HepG2 (cell line): Measurements from ENCODE around the gene ESPNL. TPM values are rescaled to one million over a fixed set of nuclear protein-coding genes. Genes with fewer than 3 reads are reported as not detected.
A peak's percentile ranks its signal among the peaks of the same experiment; 100 is the strongest.

Experiments
- ATAC-seq: fragments of 200-7000 bp; cut with Tn5 transposase; 3 replicates; pipeline ENCODE4 v1.9.1; 2020; ENCODE audit warnings: mild to moderate bottlenecking, moderate library complexity
- BruUV-seq: library from RNA; stranded (reverse); fragments of 400-500 nt; replicated peaks from 2 replicates; lab custom pipeline; 2021; lab: Mats Ljungman, UMichigan
- CTCF ChIA-PET: fragments of 300-600 bp; formaldehyde crosslinking; extraction: SDS; loops from one replicate; lab custom pipeline; 2021; ENCODE audit warnings: low total read pairs, inconsistent platforms, low intra/inter-chr PET ratio; lab: Yijun Ruan, JAX
- POLR2A ChIA-PET: fragments of 350-600 bp; sonication (Branson Sonifier 250); formaldehyde crosslinking; loops from one replicate; lab custom pipeline; 2020; ENCODE audit warnings: antibody characterized with exemption, inconsistent platforms; lab: Yijun Ruan, JAX
- DNase-seq: peaks from one replicate; pipeline ENCODE4 v3.0.0-alpha.2; 2015; ENCODE audit warnings: low spot score
- FAIRE-seq: peaks from 3 replicates; lab custom pipeline; 2011; peaks lifted over from hg19 to GRCh38; lab: Jason Lieb, UNC
- H2AFZ ChIP-seq: one replicate; pipeline ENCODE4 v1.6.1; 2011; ENCODE audit warnings: low read length, inconsistent platforms
- H3K27ac ChIP-seq: fragments of 300-600 bp; 3 replicates; pipeline ENCODE4 v1.8.0; 2011; ENCODE audit warnings: mixed run types, mild to moderate bottlenecking, mixed read lengths, low read length, inconsistent platforms; ENCODE audit not compliant: insufficient read depth; ENCODE audit errors: extremely low read length
- H3K27me3 ChIP-seq, 2 experiments: fragments of 200-600 bp in 1 of 2; 2 replicates in 1 of 2; 3 replicates in 1 of 2; pipeline versions ENCODE4 v1.6.0 to v1.8.0; 2011; ENCODE audit warnings: low read length in 2 of 2, mild to moderate bottlenecking in 2 of 2, moderate library complexity in 2 of 2, inconsistent platforms in 1 of 2; ENCODE audit not compliant: insufficient read depth in 2 of 2, control insufficient read depth in 1 of 2
- H3K36me3 ChIP-seq, 2 experiments: fragments of 200-600 bp in 1 of 2; replicated peaks in 1 of 2; 2 replicates in 1 of 2; 3 replicates in 1 of 2; pipeline versions ENCODE4 v1.5.1 to v1.8.0; 2011; ENCODE audit warnings: low read length in 2 of 2, inconsistent platforms in 1 of 2; ENCODE audit not compliant: insufficient read depth in 2 of 2, control insufficient read depth in 1 of 2
- H3K4me1 ChIP-seq: 2 replicates; pipeline ENCODE4 v1.5.1; 2012; ENCODE audit warnings: low read length, inconsistent platforms; ENCODE audit not compliant: insufficient read depth
- H3K4me2 ChIP-seq: 2 replicates; pipeline ENCODE4 v1.6.0; 2011; ENCODE audit warnings: low read depth, low read length, inconsistent platforms
- H3K4me3 ChIP-seq, 3 experiments: fragments of 200-600 bp in 1 of 3; sonication (generic), shearing (Covaris generic) in 1 of 3; replicated peaks in 1 of 3; 2 replicates each; pipeline ENCODE4 v1.5.1; 2011 to 2016; ENCODE audit warnings: low read length in 3 of 3, inconsistent platforms in 2 of 3, low read depth in 2 of 3, mild to moderate bottlenecking in 2 of 3, control low read depth in 1 of 3, mixed read lengths in 1 of 3; ENCODE audit not compliant: insufficient read depth in 1 of 3
- H3K79me2 ChIP-seq: one replicate; pipeline ENCODE4 v1.6.1; 2011; ENCODE audit warnings: low read length, inconsistent platforms; ENCODE audit not compliant: insufficient read depth
- H3K9ac ChIP-seq: 2 replicates; pipeline ENCODE4 v1.6.0; 2011; ENCODE audit warnings: mild to moderate bottlenecking, low read depth, low read length, inconsistent platforms; ENCODE audit not compliant: insufficient read depth
- H3K9me3 ChIP-seq: 2 replicates; pipeline ENCODE4 v1.5.1; 2012; ENCODE audit warnings: mild to moderate bottlenecking, low read length
- H4K20me1 ChIP-seq: 2 replicates; pipeline ENCODE4 v1.6.0; 2011; ENCODE audit warnings: inconsistent platforms, mild to moderate bottlenecking, low read length, moderate library complexity; ENCODE audit not compliant: insufficient read depth
- PCBP2 ChIP-seq: fragments of 200-400 bp; formaldehyde crosslinking; optimal IDR thresholded peaks from 2 replicates; pipeline ENCODE3; 2018; ENCODE audit warnings: low read length, low read depth; ENCODE audit not compliant: poor library complexity, severe bottlenecking
- RBM22 ChIP-seq: fragments of 200-400 bp; formaldehyde crosslinking; optimal IDR thresholded peaks from 2 replicates; pipeline ENCODE3; 2017; ENCODE audit warnings: mild to moderate bottlenecking, low read length, moderate library complexity
- TGIF2 ChIP-seq: IDR thresholded peaks from 2 replicates; pipeline ENCODE4 v1.6.1; 2016; ENCODE audit warnings: control low read depth, missing compliant biosample characterization
- ZFP91 ChIP-seq: sonication (generic); formaldehyde crosslinking; IDR thresholded peaks from 2 replicates; pipeline ENCODE4 v1.9.0; 2022; ENCODE audit warnings: missing genetic modification reagents, mild to moderate bottlenecking, borderline replicate concordance
- ZFYVE20 ChIP-seq: sonication (generic); formaldehyde crosslinking; IDR thresholded peaks from 2 replicates; pipeline ENCODE4 v1.8.0; 2023; ENCODE audit warnings: low read depth, mild to moderate bottlenecking, moderate library complexity, missing genetic modification reagents, borderline replicate concordance
- ZNF251 ChIP-seq: sonication (generic); formaldehyde crosslinking; IDR thresholded peaks from 2 replicates; pipeline ENCODE4 v1.9.0; 2021; ENCODE audit warnings: mild to moderate bottlenecking, missing genetic modification reagents
- ZNF543 ChIP-seq: sonication (generic); formaldehyde crosslinking; IDR thresholded peaks from 2 replicates; pipeline ENCODE4 v1.4.0; 2020; ENCODE audit warnings: mild to moderate bottlenecking, missing genetic modification reagents
- WGBS: methylation state at CpG from one replicate; pipeline ENCODE4 v1.1.6; 2017; ENCODE audit warnings: low lambda C conversion rate; 5-methylcytosine and 5-hydroxymethylcytosine counted together
- in situ Hi-C: cut with HindIII; loops from 2 replicates; pipeline ENCODE4 v1.10.0; 2017; ENCODE audit warnings: low pct_unique_long_range_greater_than_20kb; ENCODE audit not compliant: extremely low pct_ligation_motif_present
- intact Hi-C: fragments of 100-400 bp; cut with micrococcal nuclease; formaldehyde crosslinking; loops from one replicate; pipeline ENCODE4 v1.10.0; 2022; ENCODE audit not compliant: unreplicated experiment
- polyA plus RNA-seq, 8 experiments: library from polyadenylated mRNA; depleted of rRNA in 3 of 8; stranded (reverse) in 7 of 8; unstranded in 1 of 8; fragments of >200 nt; fragmentation: Illumina TruSeq in 4 of 8; extraction: Trizol in 4 of 8; gene quantifications; 2 replicates each; pipeline versions ENCODE4 v1.2.1 to v1.2.3, GENCODE V29; 2011 to 2016; ENCODE audit warnings: low read depth in 4 of 8, missing spikeins in 1 of 8, mixed read lengths in 1 of 8; ENCODE audit not compliant: insufficient read depth in 1 of 8
- total RNA-seq, 5 experiments: library from RNA; depleted of rRNA; stranded (reverse); fragments of >200 nt; fragmentation: Illumina TruSeq; extraction: Trizol; gene quantifications; 2 replicates each; pipeline ENCODE4 v1.2.3, GENCODE V29; 2016; ENCODE audit warnings: low read depth in 1 of 5
- TF ChIP-seq, protein P1 (sequence below): sonication (generic); formaldehyde crosslinking; IDR thresholded peaks from 2 replicates; pipeline ENCODE4 v1.4.0; 2020; ENCODE audit warnings: missing genetic modification reagents
- TF ChIP-seq, protein P2 (sequence below): sonication (generic); formaldehyde crosslinking; IDR thresholded peaks from 2 replicates; pipeline ENCODE4 v1.4.0; 2020; ENCODE audit warnings: mild to moderate bottlenecking, missing genetic modification reagents

Gene ESPNL
- total and polyA plus RNA-seq, 2 of the 13 experiments (the other 11 are each of a cell fraction or from before 2014, with no cell fraction given): 0.45 to 0.80 TPM

- Histone ChIP-seq H3K27me3 (peaks cover 3 to 30% of the 10 kb centered on the region in 2 experiments; a peak in 3 of 5 replicates), H2AFZ (no peak overlapping the region), H3K4me2 (no peak overlapping the region), H3K36me3 (no peaks in the 10 kb centered on the region), H3K4me3 (no peak overlapping the region), H3K27ac (no peak overlapping the region), H3K9ac (no peak overlapping the region), H3K9me3 (no peaks in the 10 kb centered on the region), H4K20me1 (no peaks in the 10 kb centered on the region), H3K4me1 (peaks cover 40% of the 10 kb centered on the region), H3K79me2 (no peaks in the 10 kb centered on the region)
- FAIRE-seq: no peak
- in situ Hi-C loops: no loop called here
- ChIA-PET POLR2A (no interaction called here), CTCF (no interaction called here)
- BruUV-seq: no TSS peak
- intact Hi-C loops: loop anchor here (5.0 kb wide), 1 partner anchor 278 kb away; the partner anchor contains the start of gene RAMP1
- no peak for ATAC-seq
- DNase-seq: no peak
- TF ChIP-seq PCBP2 (no peak), ZNF251 (no peak)
- 45% methylated on average over 15 of the region's 15 CpGs for WGBS
These were observed 35.5 kb downstream of the ESPNL start for GRCh38 chr2:238135601-238136150.

GRCh38 chr2:238136820-238137537 is 36.8 kb downstream of the ESPNL start:
- no peak overlapping the region for H3K27ac ChIP-seq
- no TSS peak for BruUV-seq
- peak; percentile 81 for FAIRE-seq
- TF ChIP-seq, protein P1, sequence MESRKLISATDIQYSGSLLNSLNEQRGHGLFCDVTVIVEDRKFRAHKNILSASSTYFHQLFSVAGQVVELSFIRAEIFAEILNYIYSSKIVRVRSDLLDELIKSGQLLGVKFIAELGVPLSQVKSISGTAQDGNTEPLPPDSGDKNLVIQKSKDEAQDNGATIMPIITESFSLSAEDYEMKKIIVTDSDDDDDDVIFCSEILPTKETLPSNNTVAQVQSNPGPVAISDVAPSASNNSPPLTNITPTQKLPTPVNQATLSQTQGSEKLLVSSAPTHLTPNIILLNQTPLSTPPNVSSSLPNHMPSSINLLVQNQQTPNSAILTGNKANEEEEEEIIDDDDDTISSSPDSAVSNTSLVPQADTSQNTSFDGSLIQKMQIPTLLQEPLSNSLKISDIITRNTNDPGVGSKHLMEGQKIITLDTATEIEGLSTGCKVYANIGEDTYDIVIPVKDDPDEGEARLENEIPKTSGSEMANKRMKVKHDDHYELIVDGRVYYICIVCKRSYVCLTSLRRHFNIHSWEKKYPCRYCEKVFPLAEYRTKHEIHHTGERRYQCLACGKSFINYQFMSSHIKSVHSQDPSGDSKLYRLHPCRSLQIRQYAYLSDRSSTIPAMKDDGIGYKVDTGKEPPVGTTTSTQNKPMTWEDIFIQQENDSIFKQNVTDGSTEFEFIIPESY (CRISPR knock-in tag): no peak
- TF ChIP-seq ZFYVE20 (CRISPR knock-in tag) (no peak), ZFP91 (CRISPR knock-in tag) (peak; percentile 56), TGIF2 (CRISPR knock-in tag) (no peak), ZNF543 (no peak), RBM22 (no peak)
- TF ChIP-seq, protein P2, sequence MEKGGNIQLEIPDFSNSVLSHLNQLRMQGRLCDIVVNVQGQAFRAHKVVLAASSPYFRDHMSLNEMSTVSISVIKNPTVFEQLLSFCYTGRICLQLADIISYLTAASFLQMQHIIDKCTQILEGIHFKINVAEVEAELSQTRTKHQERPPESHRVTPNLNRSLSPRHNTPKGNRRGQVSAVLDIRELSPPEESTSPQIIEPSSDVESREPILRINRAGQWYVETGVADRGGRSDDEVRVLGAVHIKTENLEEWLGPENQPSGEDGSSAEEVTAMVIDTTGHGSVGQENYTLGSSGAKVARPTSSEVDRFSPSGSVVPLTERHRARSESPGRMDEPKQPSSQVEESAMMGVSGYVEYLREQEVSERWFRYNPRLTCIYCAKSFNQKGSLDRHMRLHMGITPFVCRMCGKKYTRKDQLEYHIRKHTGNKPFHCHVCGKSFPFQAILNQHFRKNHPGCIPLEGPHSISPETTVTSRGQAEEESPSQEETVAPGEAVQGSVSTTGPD (CRISPR knock-in tag): peak; percentile 97

More at GRCh38 chr2:238136820-238137537, 36.8 kb downstream of the ESPNL start:
- in situ Hi-C loops: no loop called here
- peak overlapping the region; percentile 65 for H3K4me2 ChIP-seq
- DNase-seq (peak; percentile 41), ATAC-seq (peak; percentile 68)
- no peak overlapping the region for H3K9ac ChIP-seq
- no peaks in the 10 kb centered on the region for H3K36me3 ChIP-seq
- peak overlapping the region in 1 of 3 experiments; percentile 35; a peak in 1 of 6 replicates for H3K4me3 ChIP-seq
- CTCF ChIA-PET: no interaction called here
- H3K27me3 ChIP-seq: peaks cover 3 to 37% of the 10 kb centered on the region in 2 experiments; a peak in 3 of 5 replicates
- intact Hi-C loops: loop anchor here (5.0 kb wide), 1 partner anchor 280 kb away; the partner anchor contains the start of gene RAMP1
- no peaks in the 10 kb centered on the region for H3K79me2 ChIP-seq
- POLR2A ChIA-PET: interaction anchor here (0.7 kb wide), 1 partner anchor 10 kb away, joined by 3 read pairs; no protein-coding TSS in a partner anchor
- no peak overlapping the region for H2AFZ ChIP-seq
- H4K20me1 ChIP-seq: no peaks in the 10 kb centered on the region
- WGBS: 26% methylated on average over 14 of the region's 14 CpGs
- H3K9me3 ChIP-seq: no peaks in the 10 kb centered on the region
- H3K4me1 ChIP-seq: peaks cover 44% of the 10 kb centered on the region
